ENCODE results near the gene RBBP4.
"Not testable (repeated sequence)": the region's sequence is repeated elsewhere in the genome, so short reads cannot be mapped to it uniquely, and the experiment has no call there.

GRCh38 chr1:32711221-32711620, 60.2 kb downstream of the RBBP4 start:
- not testable (repeated sequence) for TF ChIP-seq CTCF, MAX (IDR thresholded peaks at IDR 0.05; ENCODE audit: low read depth, low read length)

Data from NB4 (cell line).